ENCODE results near the gene COQ10A.
"Not testable (repeated sequence)": the region's sequence is repeated elsewhere in the genome, so short reads cannot be mapped to it uniquely, and the experiment has no call there.

The COQ10A gene

DNA sequence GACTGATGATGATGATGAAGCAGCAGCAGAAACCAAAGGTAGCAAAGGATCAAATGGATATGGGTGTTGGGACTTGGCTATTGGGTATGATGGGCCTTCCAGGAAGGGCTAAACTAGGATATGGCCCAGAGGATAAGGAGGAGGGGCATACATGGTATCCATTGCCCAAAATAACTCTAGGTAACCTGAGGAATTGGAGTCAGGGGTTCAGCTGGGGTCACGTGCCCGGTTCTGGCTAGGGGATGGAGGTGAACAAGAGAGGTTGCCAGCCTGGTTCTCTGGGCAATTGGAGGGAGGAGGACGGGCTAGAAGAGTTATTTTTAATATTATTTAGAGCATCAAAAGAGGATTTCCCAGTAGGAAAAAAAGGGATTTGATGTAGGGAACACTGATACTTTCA lies 5.8 kb upstream of the COQ10A start:
- H2BK12ac ChIP-seq (ENCODE audit: low read length) = no peak overlapping the region
- H2AFZ ChIP-seq (ENCODE audit: insufficient read depth, low read length, poor library complexity) = no peak overlapping the region
- H3K36me3 ChIP-seq (ENCODE audit: control insufficient read depth in 1 of 2, insufficient read depth in 2 of 2, low read length in 2 of 2) = peaks cover 7 to 8% of the 10 kb centered on the region in 2 experiments
- peaks cover 11% of the 10 kb centered on the region for H3K79me2 ChIP-seq (ENCODE audit: control insufficient read depth, insufficient read depth, low read length, poor library complexity)
- H3K9ac ChIP-seq (ENCODE audit: low read length) = no peak overlapping the region
- H4K8ac ChIP-seq (ENCODE audit: low read depth, low read length) = no peak overlapping the region
- WGBS (ENCODE audit: extremely low coverage, insufficient coverage, insufficient read length) = no CpG with 5 or more reads among the region's 3 CpGs
- no peaks in the 10 kb centered on the region for H3K9me3 ChIP-seq (ENCODE audit: insufficient read depth, low read depth, low read length)
- H3K23ac ChIP-seq (ENCODE audit: low read length) = no peak overlapping the region
- no peak overlapping the region for H3K27ac ChIP-seq (ENCODE audit: low read depth, low read length)
- no peak overlapping the region for H4K12ac ChIP-seq (ENCODE audit: low read depth, low read length)
- peaks cover 12% of the 10 kb centered on the region for H3K79me1 ChIP-seq (ENCODE audit: low read length)
- H3K4me1 ChIP-seq (ENCODE audit: control insufficient read depth in 1 of 2, insufficient read depth in 2 of 2, low read length in 2 of 2) = peaks cover 8 to 9% of the 10 kb centered on the region in 2 experiments
- H3K18ac ChIP-seq (ENCODE audit: low read length) = no peak overlapping the region
- H2BK5ac ChIP-seq (ENCODE audit: low read depth, low read length, poor library complexity) = no peak overlapping the region
- H4K91ac ChIP-seq (ENCODE audit: low read depth, low read length) = no peak overlapping the region
- H3K27me3 ChIP-seq (ENCODE audit: insufficient read depth, low read length) = no peaks in the 10 kb centered on the region
- H3K4ac ChIP-seq (ENCODE audit: low read depth, low read length) = no peak overlapping the region
- H3K4me3 ChIP-seq (ENCODE audit: low read depth, low read length) = no peak overlapping the region
- no peak overlapping the region for H2BK120ac ChIP-seq (ENCODE audit: insufficient read depth, low read length, poor library complexity)
- no peak for DNase-seq
- H2AK5ac ChIP-seq (ENCODE audit: low read length) = no peak overlapping the region
- H3K4me2 ChIP-seq (ENCODE audit: low read length) = no peak overlapping the region
- no peak overlapping the region for H3K14ac ChIP-seq (ENCODE audit: low read length)

DNA sequence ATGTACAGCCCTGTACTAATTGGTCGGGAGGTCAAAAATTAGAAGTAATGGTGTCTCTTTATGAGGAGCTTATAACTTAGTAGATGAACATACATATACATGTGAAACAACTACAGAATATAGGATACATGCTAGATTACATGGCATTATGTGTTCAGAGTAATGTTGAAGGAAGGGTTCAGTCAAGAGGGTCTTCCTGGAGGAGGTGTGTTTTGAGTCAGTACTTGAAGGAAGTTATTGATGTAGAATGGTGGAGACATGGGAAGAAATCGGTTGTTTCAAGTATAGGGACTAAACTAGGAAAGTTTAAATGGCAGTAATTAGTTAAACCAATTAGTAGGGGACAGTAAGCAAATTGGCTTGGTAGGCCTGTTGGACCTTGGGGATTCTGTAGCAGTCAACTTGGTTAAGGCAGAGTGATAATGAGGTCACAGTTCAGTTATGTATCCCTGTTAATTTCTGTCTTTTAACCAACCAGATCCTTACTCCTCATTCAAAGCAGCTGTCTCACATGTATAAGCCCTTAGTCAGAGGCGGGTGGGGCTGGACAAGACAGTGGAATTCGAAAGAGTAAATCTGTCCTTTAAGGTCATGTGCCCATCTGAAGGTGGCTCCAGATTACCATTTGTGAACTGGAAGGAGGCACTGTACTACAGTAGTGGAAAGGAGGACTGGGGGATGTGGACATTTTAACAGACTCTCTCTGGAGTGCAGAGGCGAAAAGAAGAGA lies 5.1 kb upstream of the COQ10A start:
- DNase-seq = peak; percentile 75 to 90
- Histone ChIP-seq H4K12ac (ENCODE audit: low read depth, low read length) (no peak overlapping the region), H2BK5ac (ENCODE audit: low read depth, low read length, poor library complexity) (no peak overlapping the region), H2BK120ac (ENCODE audit: insufficient read depth, low read length, poor library complexity) (no peak overlapping the region), H2AFZ (ENCODE audit: insufficient read depth, low read length, poor library complexity) (no peak overlapping the region), H3K4me2 (ENCODE audit: low read length) (no peak overlapping the region), H3K9me3 (ENCODE audit: insufficient read depth, low read depth, low read length) (no peaks in the 10 kb centered on the region), H3K27me3 (ENCODE audit: insufficient read depth, low read length) (no peaks in the 10 kb centered on the region), H2AK5ac (ENCODE audit: low read length) (no peak overlapping the region), H3K14ac (ENCODE audit: low read length) (no peak overlapping the region), H3K18ac (ENCODE audit: low read length) (no peak overlapping the region), H3K4me1 (ENCODE audit: control insufficient read depth in 1 of 2, insufficient read depth in 2 of 2, low read length in 2 of 2) (peaks cover 10 to 11% of the 10 kb centered on the region in 2 experiments), H4K91ac (ENCODE audit: low read depth, low read length) (no peak overlapping the region), H3K4me3 (ENCODE audit: low read depth, low read length) (no peak overlapping the region), H3K27ac (ENCODE audit: low read depth, low read length) (no peak overlapping the region), H4K8ac (ENCODE audit: low read depth, low read length) (no peak overlapping the region), H3K36me3 (ENCODE audit: control insufficient read depth in 1 of 2, insufficient read depth in 2 of 2, low read length in 2 of 2) (peaks cover 2 to 5% of the 10 kb centered on the region in 2 experiments), H3K23ac (ENCODE audit: low read length) (no peak overlapping the region), H3K79me1 (ENCODE audit: low read length) (peaks cover 12% of the 10 kb centered on the region), H3K4ac (ENCODE audit: low read depth, low read length) (no peak overlapping the region), H3K9ac (ENCODE audit: low read length) (no peak overlapping the region), H3K79me2 (ENCODE audit: control insufficient read depth, insufficient read depth, low read length, poor library complexity) (peaks cover 11% of the 10 kb centered on the region), H2BK12ac (ENCODE audit: low read length) (no peak overlapping the region)
- WGBS (ENCODE audit: extremely low coverage, insufficient coverage, insufficient read length) = no CpG with 5 or more reads among the region's 5 CpGs

DNA sequence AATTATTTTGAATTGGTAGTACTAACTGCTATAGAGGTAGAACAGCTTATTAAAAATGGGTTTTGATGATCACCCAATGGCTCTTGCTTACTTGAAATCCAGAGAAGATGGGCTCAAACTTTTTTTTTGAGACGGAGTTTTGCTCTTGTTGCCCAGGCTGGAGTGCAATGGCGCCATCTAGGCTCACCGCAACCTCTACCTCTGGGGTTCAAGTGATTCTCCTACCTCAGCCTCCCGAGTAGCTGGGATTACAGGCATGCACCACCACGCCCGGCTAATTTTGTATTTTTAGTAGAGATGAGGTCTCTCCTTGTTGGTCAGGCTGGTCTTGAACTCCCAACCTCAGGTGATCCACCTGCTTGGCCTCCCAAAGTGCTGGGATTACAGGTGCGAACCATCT lies 3.8 kb upstream of the COQ10A start:
- not testable (repeated sequence) for H3K4me1 ChIP-seq (ENCODE audit: control insufficient read depth in 1 of 2, insufficient read depth in 2 of 2, low read length in 2 of 2); H3K4ac ChIP-seq (ENCODE audit: low read depth, low read length); H2AFZ ChIP-seq (ENCODE audit: insufficient read depth, low read length, poor library complexity); H2BK5ac ChIP-seq (ENCODE audit: low read depth, low read length, poor library complexity); H4K12ac ChIP-seq (ENCODE audit: low read depth, low read length); H3K4me3 ChIP-seq (ENCODE audit: low read depth, low read length); DNase-seq; H3K9ac ChIP-seq (ENCODE audit: low read length); H2AK5ac ChIP-seq (ENCODE audit: low read length); H3K4me2 ChIP-seq (ENCODE audit: low read length); H2BK120ac ChIP-seq (ENCODE audit: insufficient read depth, low read length, poor library complexity); H3K9me3 ChIP-seq (ENCODE audit: insufficient read depth, low read depth, low read length); H3K23ac ChIP-seq (ENCODE audit: low read length); H2BK12ac ChIP-seq (ENCODE audit: low read length); H4K91ac ChIP-seq (ENCODE audit: low read depth, low read length); H3K36me3 ChIP-seq (ENCODE audit: control insufficient read depth in 1 of 2, insufficient read depth in 2 of 2, low read length in 2 of 2); H4K8ac ChIP-seq (ENCODE audit: low read depth, low read length); H3K79me2 ChIP-seq (ENCODE audit: control insufficient read depth, insufficient read depth, low read length, poor library complexity); H3K14ac ChIP-seq (ENCODE audit: low read length); H3K18ac ChIP-seq (ENCODE audit: low read length); H3K27ac ChIP-seq (ENCODE audit: low read depth, low read length); H3K27me3 ChIP-seq (ENCODE audit: insufficient read depth, low read length)
- WGBS (ENCODE audit: extremely low coverage, insufficient coverage, insufficient read length) = no CpG with 5 or more reads among the region's 7 CpGs
- peaks cover 10% of the 10 kb centered on the region for H3K79me1 ChIP-seq (ENCODE audit: low read length)

GRCh38 chr12:56266068-56266692 lies 562 bp upstream of the COQ10A start:
- H2BK120ac ChIP-seq (ENCODE audit: insufficient read depth, low read length, poor library complexity); H3K23ac ChIP-seq (ENCODE audit: low read length); H3K9ac ChIP-seq (ENCODE audit: low read length); H3K27ac ChIP-seq (ENCODE audit: low read depth, low read length); H3K79me1 ChIP-seq (ENCODE audit: low read length); H4K12ac ChIP-seq (ENCODE audit: low read depth, low read length); H3K18ac ChIP-seq (ENCODE audit: low read length); H2BK12ac ChIP-seq (ENCODE audit: low read length); H3K9me3 ChIP-seq (ENCODE audit: insufficient read depth, low read depth, low read length); H3K4ac ChIP-seq (ENCODE audit: low read depth, low read length); H2BK5ac ChIP-seq (ENCODE audit: low read depth, low read length, poor library complexity); H3K4me1 ChIP-seq (ENCODE audit: control insufficient read depth in 1 of 2, insufficient read depth in 2 of 2, low read length in 2 of 2); DNase-seq; H2AK5ac ChIP-seq (ENCODE audit: low read length); H3K79me2 ChIP-seq (ENCODE audit: control insufficient read depth, insufficient read depth, low read length, poor library complexity); H4K91ac ChIP-seq (ENCODE audit: low read depth, low read length); H3K27me3 ChIP-seq (ENCODE audit: insufficient read depth, low read length): not testable (repeated sequence)
- H3K14ac ChIP-seq (ENCODE audit: low read length) = peak overlapping the region; percentile 18
- peak overlapping the region; percentile 41 for H4K8ac ChIP-seq (ENCODE audit: low read depth, low read length)
- peaks cover 6 to 11% of the 10 kb centered on the region in 2 experiments for H3K36me3 ChIP-seq (ENCODE audit: control insufficient read depth in 1 of 2, insufficient read depth in 2 of 2, low read length in 2 of 2)
- peak overlapping the region; percentile 92 for H2AFZ ChIP-seq (ENCODE audit: insufficient read depth, low read length, poor library complexity)
- WGBS (ENCODE audit: extremely low coverage, insufficient coverage, insufficient read length) = no CpG with 5 or more reads among the region's 16 CpGs
- peak overlapping the region; percentile 83 for H3K4me3 ChIP-seq (ENCODE audit: low read depth, low read length)
- peak overlapping the region; percentile 82 for H3K4me2 ChIP-seq (ENCODE audit: low read length)

Measured in trophoblast cell (in vitro differentiated cells and primary cell).